PC-3 (cell line): ENCODE data around the gene TUBB.

Experiments used
- CTCF ChIP-seq: fragments of 300-600 bp; sonication (generic); conservative IDR thresholded peaks from 2 replicates; pipeline ENCODE4 v1.5.1; 2017; ENCODE audit warnings: antibody characterized with exemption, low read depth, mild to moderate bottlenecking, low read length
- EZH2 ChIP-seq: fragments of 300-600 bp; sonication (generic); IDR thresholded peaks from one replicate; pipeline ENCODE4 v1.6.1; 2017; ENCODE audit warnings: antibody characterized with exemption, mild to moderate bottlenecking, low read length; ENCODE audit not compliant: unreplicated experiment

- no peak for TF ChIP-seq CTCF
- no peak for TF ChIP-seq EZH2
Observed at GRCh38 chr6:30738532-30738931, 18.4 kb downstream of the TUBB start.
